Measurements from ENCODE around the gene FMNL2.

FMNL2 gene

GRCh38 chr2:152674334-152674733 lies 339.4 kb downstream of the FMNL2 start:
- DNase-seq: no peak

- no peak for DNase-seq
Observed at GRCh38 chr2:152676461-152676860, 341.5 kb downstream of the FMNL2 start.

- no peak for DNase-seq
Observed at GRCh38 chr2:152678808-152679207, 343.8 kb downstream of the FMNL2 start.

- no peak for DNase-seq
Observed at GRCh38 chr2:152682663-152683062, 347.7 kb downstream of the FMNL2 start.

- DNase-seq: no peak
Observed at GRCh38 chr2:152683400-152683799, 348.4 kb downstream of the FMNL2 start.

GRCh38 chr2:152686321-152686720 lies 351.3 kb downstream of the FMNL2 start:
- DNase-seq: no peak

GRCh38 chr2:152693033-152693432 lies 358.1 kb downstream of the FMNL2 start:
- no peak for DNase-seq

GRCh38 chr2:152694161-152694661 lies 359.2 kb downstream of the FMNL2 start:
- DNase-seq: no peak

- DNase-seq: no peak
Observed at GRCh38 chr2:152695763-152696162, 360.8 kb downstream of the FMNL2 start.

GRCh38 chr2:152696476-152696875 lies 361.5 kb downstream of the FMNL2 start:
- DNase-seq: no peak

All from NCI-H510A treated with DMSO at 0.1 percent for 48 hours (cell line).